HL-60 (cell line): Measurements from ENCODE around the gene SUPT5H.

Experiments used
- DNase-seq, 2 experiments: peaks; one replicate each; pipeline ENCODE4 v3.0.0-alpha.2; 2010 to 2020; ENCODE audit warnings: low read depth in 1 of 2, low spot score in 1 of 2
- H3K27ac ChIP-seq: fragments of 250-450 bp; sonication (Bioruptor Pico); replicated peaks from 2 replicates; pipeline ENCODE4 v1.5.1; 2020; ENCODE audit warnings: mild to moderate bottlenecking, moderate library complexity
- H3K27me3 ChIP-seq: fragments of 250-450 bp; sonication (Bioruptor Pico); 2 replicates; pipeline ENCODE4 v1.5.1; 2021; ENCODE audit warnings: mild to moderate bottlenecking, moderate library complexity; ENCODE audit not compliant: insufficient read depth, poor library complexity, severe bottlenecking
- H3K4me3 ChIP-seq: replicated peaks from 2 replicates; pipeline ENCODE4 v1.5.1; 2011; ENCODE audit warnings: mild to moderate bottlenecking, control low read depth, low read length; ENCODE audit not compliant: insufficient read depth
- CTCF ChIP-seq: IDR thresholded peaks from one replicate; pipeline ENCODE4 v1.5.1; 2011; ENCODE audit warnings: low read length, control low read depth, inconsistent platforms; ENCODE audit not compliant: insufficient read depth
- GABPA ChIP-seq: IDR thresholded peaks from 2 replicates; pipeline ENCODE4 v1.6.1; 2012; ENCODE audit warnings: low read depth
- POLR2AphosphoS5 ChIP-seq: IDR thresholded peaks from 2 replicates; pipeline ENCODE4 v1.6.1; 2012; ENCODE audit warnings: low read depth
- REST ChIP-seq: IDR thresholded peaks from 2 replicates; pipeline ENCODE4 v1.6.1; 2012; ENCODE audit warnings: low read depth; ENCODE audit not compliant: insufficient replicate concordance
- SPI1 ChIP-seq: IDR thresholded peaks from 2 replicates; pipeline ENCODE4 v1.6.1; 2012; ENCODE audit warnings: low read depth, mild to moderate bottlenecking, borderline replicate concordance

SUPT5H gene

GRCh38 chr19:39438270-39438934 is 7.0 kb upstream of the SUPT5H start:
- DNase-seq, result no peak
- no peak overlapping the region for H3K4me3 ChIP-seq
- TF ChIP-seq CTCF (no peak), REST (no peak), GABPA (no peak), POLR2AphosphoS5 (no peak), SPI1 (no peak)
- no peak overlapping the region for H3K27ac ChIP-seq
- H3K27me3 ChIP-seq, result no peaks in the 10 kb centered on the region

GRCh38 chr19:39444598-39445195 is 685 bp upstream of the SUPT5H start:
- TF ChIP-seq GABPA (no peak), SPI1 (no peak), REST (no peak), POLR2AphosphoS5 (no peak), CTCF (no peak)
- no peak for DNase-seq
- H3K4me3 ChIP-seq, result peak overlapping the region; percentile 81
- H3K27ac ChIP-seq, result peak overlapping the region; percentile 78
- H3K27me3 ChIP-seq, result no peaks in the 10 kb centered on the region

GRCh38 chr19:39446365-39447084 is 1.1 kb downstream of the SUPT5H start:
- peak overlapping the region; percentile 78 for H3K27ac ChIP-seq
- no peaks in the 10 kb centered on the region for H3K27me3 ChIP-seq
- no peak for DNase-seq
- TF ChIP-seq GABPA (no peak), POLR2AphosphoS5 (no peak), CTCF (no peak), SPI1 (no peak)
- H3K4me3 ChIP-seq, result peak overlapping the region; percentile 81
